H1 (cell line): Measurements from ENCODE around the gene NPIPA7. TPM values are rescaled to one million over a fixed set of nuclear protein-coding genes. Genes with fewer than 3 reads are reported as not detected.
"Not testable (repeated sequence)": the region's sequence is repeated elsewhere in the genome, so short reads cannot be mapped to it uniquely, and the experiment has no call there.

Experiments
- CTCF ChIA-PET: fragments of 300-600 bp; sonication (Branson Sonifier 250); formaldehyde crosslinking; loops from one replicate; lab custom pipeline; 2021; ENCODE audit not compliant: partially characterized antibody; lab: Charles Lee
- POLR2A ChIA-PET: fragments of 300-600 bp; sonication (Branson Sonifier 250); formaldehyde crosslinking; loops from one replicate; lab custom pipeline; 2021; ENCODE audit warnings: inconsistent platforms; ENCODE audit not compliant: partially characterized antibody; lab: Charles Lee
- DNase-seq, 2 experiments: peaks; one replicate each; pipeline versions ENCODE4 v3.0.0 to v3.0.0-alpha.2; 2010 to 2022; ENCODE audit warnings: low spot score in 2 of 2, low read depth in 1 of 2, mixed read lengths in 1 of 2
- FAIRE-seq: peaks from 2 replicates; lab custom pipeline; 2011; peaks lifted over from hg19 to GRCh38; lab: Jason Lieb, UNC
- H2AFZ ChIP-seq: 2 replicates; pipeline ENCODE4 v1.8.1; 2012; ENCODE audit warnings: low read length, inconsistent platforms
- H2AK5ac ChIP-seq: 2 replicates; pipeline ENCODE4 v1.6.1; 2013; ENCODE audit warnings: low read depth, low read length
- H2BK120ac ChIP-seq: replicated peaks from 2 replicates; pipeline ENCODE3; 2013; ENCODE audit warnings: low read depth, low read length, inconsistent platforms
- H2BK12ac ChIP-seq: 2 replicates; pipeline ENCODE4 v1.6.1; 2013; ENCODE audit warnings: low read depth, low read length
- H2BK15ac ChIP-seq: 2 replicates; pipeline ENCODE4 v1.6.1; 2013; ENCODE audit warnings: low read length
- H2BK20ac ChIP-seq: 2 replicates; pipeline ENCODE4 v1.6.1; 2013; ENCODE audit warnings: low read length
- H2BK5ac ChIP-seq: 2 replicates; pipeline ENCODE4 v1.6.1; 2013; ENCODE audit warnings: low read depth, low read length
- H3K14ac ChIP-seq: 2 replicates; pipeline ENCODE4 v1.6.1; 2013; ENCODE audit warnings: inconsistent platforms; ENCODE audit not compliant: insufficient read length
- H3K18ac ChIP-seq: 2 replicates; pipeline ENCODE4 v1.6.1; 2013; ENCODE audit warnings: low read length; ENCODE audit errors: extremely low read depth
- H3K23ac ChIP-seq: 2 replicates; pipeline ENCODE4 v1.6.1; 2013; ENCODE audit warnings: inconsistent platforms; ENCODE audit not compliant: insufficient read length
- H3K23me2 ChIP-seq: 2 replicates; pipeline ENCODE4 v1.6.1; 2013; ENCODE audit warnings: low read depth, low read length
- H3K27ac ChIP-seq: 2 replicates; pipeline ENCODE4 v1.6.1; 2011; ENCODE audit warnings: low read depth, low read length, inconsistent platforms
- H3K27me3 ChIP-seq, 4 experiments: replicated peaks in 1 of 4; 1 replicate in 1 of 4; 2 replicates in 3 of 4; pipeline versions ENCODE4 v1.6.1 to v1.8.1; 2011 to 2013; ENCODE audit warnings: low read length in 3 of 4, mild to moderate bottlenecking in 3 of 4, inconsistent platforms in 2 of 4, mixed read lengths in 2 of 4, moderate library complexity in 1 of 4; ENCODE audit not compliant: control insufficient read depth in 3 of 4, insufficient read depth in 3 of 4; ENCODE audit errors: extremely low read depth in 1 of 4
- H3K36me3 ChIP-seq, 4 experiments: 2 replicates each; pipeline versions ENCODE4 v1.6.1 to v1.8.1; 2011 to 2013; ENCODE audit warnings: mild to moderate bottlenecking in 4 of 4, low read length in 3 of 4, moderate library complexity in 2 of 4, control low read depth in 1 of 4, inconsistent platforms in 1 of 4; ENCODE audit not compliant: insufficient read depth in 4 of 4, control insufficient read depth in 2 of 4
- H3K4ac ChIP-seq: replicated peaks from 2 replicates; pipeline ENCODE3; 2013; ENCODE audit warnings: low read length, low read depth, mixed read lengths, inconsistent platforms; ENCODE audit not compliant: insufficient read length
- H3K4me1 ChIP-seq, 4 experiments: replicated peaks in 1 of 4; 1 replicate in 1 of 4; 2 replicates in 3 of 4; pipeline versions ENCODE4 v1.6.1 to v1.8.1; 2011 to 2013; ENCODE audit warnings: low read length in 3 of 4, inconsistent platforms in 2 of 4, mixed read lengths in 1 of 4; ENCODE audit not compliant: insufficient read depth in 4 of 4, control insufficient read depth in 3 of 4
- H3K4me2 ChIP-seq, 2 experiments: 2 replicates each; pipeline versions ENCODE4 v1.6.1 to v1.8.1; 2011 to 2013; ENCODE audit warnings: low read depth in 2 of 2, low read length in 2 of 2, control low read depth in 1 of 2, inconsistent platforms in 1 of 2, mild to moderate bottlenecking in 1 of 2; ENCODE audit not compliant: insufficient read depth in 1 of 2
- H3K4me3 ChIP-seq, 4 experiments: fragments of 200-600, 300-600 bp in 1 of 4; sonication (generic), shearing (Covaris generic), sonication (Bioruptor Twin) in 1 of 4; 2 replicates each; pipeline versions ENCODE4 v1.5.1 to v1.8.1; 2011 to 2016; ENCODE audit warnings: low read length in 4 of 4, low read depth in 3 of 4, control low read depth in 2 of 4, inconsistent platforms in 2 of 4, mild to moderate bottlenecking in 2 of 4, mixed read lengths in 1 of 4, moderate library complexity in 1 of 4; ENCODE audit not compliant: insufficient read depth in 2 of 4; ENCODE audit errors: extremely low read depth in 1 of 4
- H3K56ac ChIP-seq: replicated peaks from 2 replicates; pipeline ENCODE3; 2013; ENCODE audit warnings: low read depth, mild to moderate bottlenecking, mixed read lengths, low read length, inconsistent platforms; ENCODE audit not compliant: insufficient read length
- H3K79me1 ChIP-seq: 2 replicates; pipeline ENCODE4 v1.6.1; 2013; ENCODE audit warnings: low read depth, low read length, control low read depth
- H3K79me2 ChIP-seq, 2 experiments: 2 replicates each; pipeline versions ENCODE4 v1.6.1 to v1.8.1; 2012 to 2013; ENCODE audit warnings: low read length in 2 of 2, mild to moderate bottlenecking in 2 of 2, inconsistent platforms in 1 of 2; ENCODE audit not compliant: insufficient read depth in 2 of 2, control insufficient read depth in 1 of 2
- H3K9ac ChIP-seq, 4 experiments: replicated peaks in 1 of 4; 1 replicate in 1 of 4; 2 replicates in 3 of 4; pipeline versions ENCODE4 v1.6.1 to v1.8.1; 2011 to 2013; ENCODE audit warnings: low read depth in 3 of 4, low read length in 3 of 4, control low read depth in 2 of 4, mild to moderate bottlenecking in 2 of 4, moderate library complexity in 2 of 4, inconsistent platforms in 1 of 4; ENCODE audit errors: extremely low read depth in 1 of 4
- H3K9me3 ChIP-seq, 2 experiments: 2 replicates each; pipeline versions ENCODE4 v1.6.1 to v1.8.1; 2012 to 2013; ENCODE audit warnings: mild to moderate bottlenecking in 2 of 2, moderate library complexity in 2 of 2, control low read depth in 1 of 2, inconsistent platforms in 1 of 2, low read depth in 1 of 2, low read length in 1 of 2, mixed read lengths in 1 of 2; ENCODE audit not compliant: insufficient read depth in 2 of 2
- H4K20me1 ChIP-seq, 2 experiments: replicated peaks in 1 of 2; 2 replicates each; pipeline versions ENCODE3 to v1.8.1; 2011 to 2013; ENCODE audit warnings: inconsistent platforms in 2 of 2, low read length in 2 of 2, mild to moderate bottlenecking in 1 of 2; ENCODE audit not compliant: insufficient read depth in 2 of 2, control insufficient read depth in 1 of 2
- H4K5ac ChIP-seq: 2 replicates; pipeline ENCODE4 v1.6.1; 2013; ENCODE audit warnings: low read length, low read depth, mixed read lengths, inconsistent platforms; ENCODE audit not compliant: insufficient read length
- H4K8ac ChIP-seq: 2 replicates; pipeline ENCODE4 v1.8.0; 2013; ENCODE audit warnings: mild to moderate bottlenecking, moderate library complexity, low read length, inconsistent platforms; ENCODE audit not compliant: insufficient read depth; ENCODE audit errors: extremely low read depth
- H4K91ac ChIP-seq: replicated peaks from 2 replicates; pipeline ENCODE3; 2013; ENCODE audit warnings: low read length, mixed read lengths, inconsistent platforms; ENCODE audit not compliant: insufficient read length
- WGBS, 2 experiments: shearing (Covaris generic) in 1 of 2; methylation state at CpG; one replicate each; pipeline versions ENCODE4 v1.1.6 to v1.1.7; 2013 to 2015; ENCODE audit warnings: low lambda C conversion rate in 2 of 2, mixed read lengths in 2 of 2, inconsistent platforms in 1 of 2, low coverage in 1 of 2, missing lambda C conversion rate in 1 of 2; ENCODE audit not compliant: insufficient replicate concordance in 2 of 2, insufficient coverage in 1 of 2, insufficient read length in 1 of 2; ENCODE audit errors: extremely low coverage in 1 of 2, missing lambda C conversion rate in 1 of 2; 5-methylcytosine and 5-hydroxymethylcytosine counted together
- microRNA-seq, 2 experiments: library from miRNA; unstranded; fragments of <30 nt; microRNA quantifications; one replicate each; pipeline versions ENCODE4 to v1.2.0, GENCODE V29; 2016 to 2020; ENCODE audit warnings: borderline microRNAs expressed in 2 of 2, borderline number of aligned reads in 2 of 2, borderline replicate concordance in 1 of 2
- polyA plus RNA-seq, 7 experiments: library from polyadenylated mRNA; depleted of rRNA in 3 of 7; stranded (reverse) in 5 of 7; unstranded in 2 of 7; fragments of >200 nt in 5 of 7; fragments of 200-250 nt in 2 of 7; gene quantifications; 1 replicate in 5 of 7; 2 replicates in 1 of 7; 4 replicates in 1 of 7; pipeline versions ENCODE4 v1.2.1 to v1.2.3, GENCODE V29; 2011 to 2013; ENCODE audit warnings: missing spikeins in 2 of 7, mixed read lengths in 2 of 7
- small RNA-seq: library from polyadenylated mRNA; stranded (forward); fragments of <200 nt; extraction: miRNeasy Mini kit (QIAGEN cat#:217004); gene quantifications from one replicate; pipeline ENCODE3, GENCODE V24; 2013; ENCODE audit not compliant: insufficient read depth
- total RNA-seq: library from RNA; stranded (reverse); fragmentation: NEBNext Ultra II Directional; extraction: Animal tissue kit (Norgen Biotek cat#: 25700); gene quantifications from 2 replicates; pipeline ENCODE4 v1.2.1, GENCODE V29; 2021

NPIPA7 gene
- total and polyA plus RNA-seq, 2 of the 8 experiments (the other 6 are each of a cell fraction or from before 2014, with no cell fraction given) = 7.6 to 36.5 TPM

- H2BK15ac ChIP-seq, H4K91ac ChIP-seq, H3K9ac ChIP-seq, H3K4me2 ChIP-seq, POLR2A ChIA-PET, H3K36me3 ChIP-seq, H2BK5ac ChIP-seq, H2BK20ac ChIP-seq, H4K20me1 ChIP-seq, H3K27ac ChIP-seq, H4K5ac ChIP-seq, H3K4me1 ChIP-seq, H3K79me2 ChIP-seq, H2AFZ ChIP-seq, H3K4ac ChIP-seq, H3K14ac ChIP-seq, H3K79me1 ChIP-seq, CTCF ChIA-PET, DNase-seq, H3K9me3 ChIP-seq, H3K23me2 ChIP-seq, H3K4me3 ChIP-seq, FAIRE-seq, H3K18ac ChIP-seq, H3K27me3 ChIP-seq, H3K56ac ChIP-seq, H2BK120ac ChIP-seq, H4K8ac ChIP-seq, H3K23ac ChIP-seq, H2BK12ac ChIP-seq, H2AK5ac ChIP-seq: not testable (repeated sequence)
- WGBS, 2 experiments = 93% methylated on average over 2 of the region's 2 CpGs; no CpG with 5 or more reads in 1 of the 2 experiments
Observed at GRCh38 chr16:16441401-16441800, 62.5 kb downstream of the NPIPA7 start.

Small RNA genes within 50 kb of the gene (microRNA-seq; reads per million reads assigned to microRNA genes)
- 0 reads per million in 2 experiments for gene MIR6511A3
- gene MIR6770-2 = 0 reads per million in 2 experiments

Small RNA genes within 50 kb of the gene (small RNA-seq; reads per million reads assigned to genes)
- gene AC138969.3 = not detected
- not detected for gene MIR6511A3
- not detected for gene MIR6770-2

Other genes starting within 250 kb of the NPIPA7 start
- gene ABCC6, start 155.6 kb upstream of the NPIPA7 start, total RNA-seq = 1.3 and 1.8 TPM in 2 replicates
- 1.6 and 1.8 TPM in 2 replicates for gene ABCC6, start 155.6 kb upstream of the NPIPA7 start, polyA plus RNA-seq (2011; rRNA removed)
- 57.1 and 60.9 TPM in 2 replicates for gene NOMO3, start 146.6 kb upstream of the NPIPA7 start, total RNA-seq
- gene NOMO3, start 146.6 kb upstream of the NPIPA7 start, polyA plus RNA-seq (2011; rRNA removed) = 18.7 and 23.7 TPM in 2 replicates